Glutamatergic neuron (in vitro differentiated cells): ENCODE results near the gene GRK4. TPM values are rescaled to one million over a fixed set of nuclear protein-coding genes. Genes with fewer than 3 reads are reported as not detected.

Source experiments
- DNase-seq: peaks from one replicate; pipeline ENCODE4 v3.0.0; 2022
- H3K27ac Mint-ChIP-seq: one replicate; pipeline ENCODE4 v1.8.0; 2020; ENCODE audit warnings: mild to moderate bottlenecking, mixed read lengths, inconsistent platforms; ENCODE audit not compliant: unreplicated experiment
- H3K27me3 Mint-ChIP-seq: one replicate; pipeline ENCODE4 v1.8.0; 2020; ENCODE audit warnings: mild to moderate bottlenecking, moderate library complexity, mixed read lengths, inconsistent platforms; ENCODE audit not compliant: unreplicated experiment
- H3K36me3 Mint-ChIP-seq: one replicate; pipeline ENCODE4 v1.8.0; 2020; ENCODE audit warnings: mild to moderate bottlenecking, mixed read lengths, inconsistent platforms; ENCODE audit not compliant: unreplicated experiment
- H3K4me1 Mint-ChIP-seq: one replicate; pipeline ENCODE4 v1.8.0; 2020; ENCODE audit warnings: mild to moderate bottlenecking, low read depth, mixed read lengths, inconsistent platforms; ENCODE audit not compliant: unreplicated experiment
- H3K4me3 Mint-ChIP-seq: one replicate; pipeline ENCODE4 v1.8.0; 2020; ENCODE audit warnings: mild to moderate bottlenecking, mixed read lengths, inconsistent platforms; ENCODE audit not compliant: unreplicated experiment
- H3K9me3 Mint-ChIP-seq: one replicate; pipeline ENCODE4 v1.8.0; 2020; ENCODE audit warnings: mild to moderate bottlenecking, moderate library complexity, mixed read lengths, inconsistent platforms; ENCODE audit not compliant: unreplicated experiment
- CTCF ChIP-seq: fragments of 200-600 bp; sonication (generic); IDR thresholded peaks from one replicate; pipeline ENCODE4 v1.5.0; 2021; ENCODE audit not compliant: partially characterized antibody, unreplicated experiment
- total RNA-seq: library from RNA; stranded (reverse); fragmentation: NEBNext Ultra II Directional; extraction: Animal tissue kit (Norgen Biotek cat#: 25700); gene quantifications from one replicate; pipeline ENCODE4 v1.2.1, GENCODE V29; 2021; ENCODE audit not compliant: unreplicated experiment

GRK4 gene
- total RNA-seq, 1 donor from 2014 or later: 34.5 TPM

- peak overlapping the region; percentile 71 for H3K27ac Mint-ChIP-seq
- peak overlapping the region; percentile 25 for H3K4me3 Mint-ChIP-seq
- peaks cover 8% of the 10 kb centered on the region for H3K4me1 Mint-ChIP-seq
- peaks cover 4% of the 10 kb centered on the region for H3K27me3 Mint-ChIP-seq
- H3K36me3 Mint-ChIP-seq: no peaks in the 10 kb centered on the region
- DNase-seq: no peak
- H3K9me3 Mint-ChIP-seq: peaks cover 13% of the 10 kb centered on the region
- no peak for TF ChIP-seq CTCF
Measured at GRCh38 chr4:2929469-2929868, 33.9 kb upstream of the GRK4 start.

- H3K9me3 Mint-ChIP-seq: peaks cover 13% of the 10 kb centered on the region
- peaks cover 4% of the 10 kb centered on the region for H3K4me1 Mint-ChIP-seq
- no peak for TF ChIP-seq CTCF
- DNase-seq: no peak
- no peak overlapping the region for H3K4me3 Mint-ChIP-seq
- no peak overlapping the region for H3K27ac Mint-ChIP-seq
- H3K36me3 Mint-ChIP-seq: no peaks in the 10 kb centered on the region
- H3K27me3 Mint-ChIP-seq: peaks cover 4% of the 10 kb centered on the region
Measured at GRCh38 chr4:2930135-2930757, 33.1 kb upstream of the GRK4 start.

GRCh38 chr4:2930758-2931511 lies 32.4 kb upstream of the GRK4 start:
- TF ChIP-seq CTCF: no peak
- no peaks in the 10 kb centered on the region for H3K36me3 Mint-ChIP-seq
- DNase-seq: no peak
- H3K9me3 Mint-ChIP-seq: peaks cover 16% of the 10 kb centered on the region
- H3K4me3 Mint-ChIP-seq: no peak overlapping the region
- H3K4me1 Mint-ChIP-seq: peaks cover 4% of the 10 kb centered on the region
- H3K27me3 Mint-ChIP-seq: peaks cover 6% of the 10 kb centered on the region
- no peak overlapping the region for H3K27ac Mint-ChIP-seq

- no peaks in the 10 kb centered on the region for H3K36me3 Mint-ChIP-seq
- peak overlapping the region; percentile 55 for H3K27ac Mint-ChIP-seq
- H3K4me3 Mint-ChIP-seq: peak overlapping the region; percentile 30
- no peak for TF ChIP-seq CTCF
- no peak for DNase-seq
- H3K27me3 Mint-ChIP-seq: peaks cover 8% of the 10 kb centered on the region
- peaks cover 9% of the 10 kb centered on the region for H3K4me1 Mint-ChIP-seq
- H3K9me3 Mint-ChIP-seq: peaks cover 18% of the 10 kb centered on the region
Measured at GRCh38 chr4:2931512-2932301, 31.7 kb upstream of the GRK4 start.
